A204.1 (cell line): Measurements from ENCODE around the gene PWWP2B.
"Not testable (repeated sequence)": the region's sequence is repeated elsewhere in the genome, so short reads cannot be mapped to it uniquely, and the experiment has no call there.

Experiments
- FAIRE-seq: peaks from 2 replicates; lab custom pipeline; 2012; peaks lifted over from hg19 to GRCh38; lab: Jason Lieb, UNC

The PWWP2B gene

GRCh38 chr10:132382231-132382922, 14.6 kb upstream of the PWWP2B start:
- FAIRE-seq = no peak

DNA sequence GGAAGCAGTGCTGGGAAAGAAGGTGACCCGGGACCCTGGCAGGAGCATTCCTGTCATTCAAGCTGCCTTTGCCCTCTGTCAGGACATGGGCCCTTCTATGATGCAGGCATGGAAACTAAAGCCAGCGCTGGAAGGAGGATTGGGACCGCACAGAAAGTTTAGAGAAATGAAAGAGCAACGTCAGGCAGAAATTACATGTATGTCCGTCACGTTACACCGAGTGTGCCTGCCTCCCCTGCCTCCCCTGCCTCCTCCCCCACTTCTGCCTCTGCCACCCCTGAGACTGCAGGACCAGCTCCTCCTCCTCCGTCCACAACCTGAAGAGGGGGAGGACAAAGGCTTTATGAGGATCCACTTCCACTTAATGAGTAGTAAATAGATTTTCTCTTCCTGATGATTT, 13.9 kb upstream of the PWWP2B start:
- FAIRE-seq = no peak

- no peak for FAIRE-seq
These were observed 13.2 kb upstream of the PWWP2B start for GRCh38 chr10:132383751-132384196.

DNA sequence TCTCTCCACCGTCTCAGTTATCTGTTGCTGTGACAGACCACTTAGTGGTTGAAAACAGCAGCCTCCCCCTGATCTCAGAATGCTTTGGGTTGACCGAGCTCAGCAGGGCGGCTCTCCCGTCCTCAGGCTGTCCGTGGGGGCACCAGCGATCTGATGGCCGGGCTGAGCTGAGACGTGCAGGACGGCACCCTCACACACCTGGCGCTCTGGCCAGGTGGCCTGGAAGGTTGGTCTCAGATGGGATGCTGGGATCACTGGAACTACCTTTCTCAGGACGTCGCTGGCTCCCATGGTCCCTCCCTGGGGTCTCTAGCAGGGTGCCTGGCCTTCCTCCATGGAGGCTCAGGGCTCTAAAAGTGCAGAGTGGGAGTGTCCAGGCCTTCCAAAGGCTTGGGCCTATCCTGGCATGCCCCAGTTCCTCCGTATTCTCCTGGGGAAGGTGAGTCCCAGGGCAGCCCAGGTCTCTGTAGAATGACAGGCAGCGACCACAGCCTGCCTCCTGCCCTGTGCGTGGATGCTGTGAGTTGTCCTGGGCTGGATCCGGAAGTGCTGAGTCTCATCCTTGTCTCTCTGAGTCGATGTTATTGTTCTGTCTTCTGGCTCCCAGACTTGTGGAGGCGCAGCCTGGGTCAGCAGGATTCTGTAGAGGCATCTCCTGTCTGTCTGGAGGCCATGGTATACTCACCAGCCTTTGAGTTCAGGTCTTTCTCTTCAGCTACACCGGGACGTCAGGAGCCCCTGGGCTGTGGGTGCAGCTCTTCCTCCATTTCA, 12.2 kb upstream of the PWWP2B start:
- FAIRE-seq = no peak

GRCh38 chr10:132385389-132385667, 11.7 kb upstream of the PWWP2B start:
- no peak for FAIRE-seq

DNA sequence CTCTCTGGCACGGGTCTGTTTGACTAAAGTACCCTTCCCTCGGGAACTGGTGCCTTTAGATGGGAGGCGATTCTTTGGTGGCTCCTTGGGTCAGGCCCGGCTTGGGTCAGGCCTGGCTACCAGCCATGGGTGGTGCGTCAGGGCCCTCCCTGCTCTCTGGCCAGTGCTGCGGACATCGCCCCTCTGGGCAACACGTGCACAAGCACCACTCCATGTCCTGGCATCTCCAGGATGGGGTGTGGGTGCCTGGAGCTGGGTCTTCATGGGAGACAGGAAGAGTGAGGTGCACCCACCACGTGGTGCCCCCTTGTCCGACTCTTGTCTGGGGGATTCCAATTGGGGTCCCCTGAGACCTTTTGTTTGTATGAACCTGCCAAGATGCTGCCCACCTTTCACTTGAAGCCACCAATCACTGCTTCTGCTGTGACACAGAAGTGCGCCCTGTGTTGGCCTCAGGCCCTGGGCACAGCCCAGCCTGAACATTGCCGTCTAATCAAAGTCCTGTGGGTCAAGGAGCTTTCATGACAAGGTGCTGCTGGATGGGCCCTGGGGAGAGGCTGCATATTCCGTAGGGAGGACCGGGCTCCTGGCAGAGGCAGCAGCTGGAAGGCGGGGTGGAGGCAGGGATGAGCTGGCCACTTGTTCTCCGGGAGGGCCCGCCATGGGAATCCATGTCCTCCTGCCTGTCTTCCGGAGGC, 11.1 kb upstream of the PWWP2B start:
- no peak for FAIRE-seq

DNA sequence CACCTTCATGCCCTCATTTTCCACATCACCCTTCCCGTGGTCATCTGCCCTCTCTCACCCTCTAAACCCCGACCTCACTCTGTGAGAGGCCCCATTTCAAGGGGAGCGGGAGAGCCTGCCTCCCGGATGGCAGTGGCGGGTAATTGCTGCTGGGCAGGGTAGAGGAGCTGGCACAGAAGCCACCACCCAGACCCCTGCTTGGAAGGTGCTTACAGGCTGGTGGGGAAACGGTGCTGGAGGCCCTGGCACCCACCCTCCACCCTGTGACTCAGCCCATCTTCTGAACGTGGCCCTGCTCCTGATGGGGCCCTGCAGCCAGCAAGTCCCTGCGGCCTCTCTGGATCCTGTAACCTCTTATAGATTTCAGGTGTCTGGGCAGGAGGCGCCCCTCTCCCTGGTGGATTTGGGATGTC, 10.6 kb upstream of the PWWP2B start:
- FAIRE-seq = no peak

GRCh38 chr10:132386896-132387295, 10.1 kb upstream of the PWWP2B start:
- not testable (repeated sequence) for FAIRE-seq

- no peak for FAIRE-seq
These were observed 9.2 kb upstream of the PWWP2B start for GRCh38 chr10:132387764-132388210.

GRCh38 chr10:132388891-132389432, 8.0 kb upstream of the PWWP2B start:
- no peak for FAIRE-seq

DNA sequence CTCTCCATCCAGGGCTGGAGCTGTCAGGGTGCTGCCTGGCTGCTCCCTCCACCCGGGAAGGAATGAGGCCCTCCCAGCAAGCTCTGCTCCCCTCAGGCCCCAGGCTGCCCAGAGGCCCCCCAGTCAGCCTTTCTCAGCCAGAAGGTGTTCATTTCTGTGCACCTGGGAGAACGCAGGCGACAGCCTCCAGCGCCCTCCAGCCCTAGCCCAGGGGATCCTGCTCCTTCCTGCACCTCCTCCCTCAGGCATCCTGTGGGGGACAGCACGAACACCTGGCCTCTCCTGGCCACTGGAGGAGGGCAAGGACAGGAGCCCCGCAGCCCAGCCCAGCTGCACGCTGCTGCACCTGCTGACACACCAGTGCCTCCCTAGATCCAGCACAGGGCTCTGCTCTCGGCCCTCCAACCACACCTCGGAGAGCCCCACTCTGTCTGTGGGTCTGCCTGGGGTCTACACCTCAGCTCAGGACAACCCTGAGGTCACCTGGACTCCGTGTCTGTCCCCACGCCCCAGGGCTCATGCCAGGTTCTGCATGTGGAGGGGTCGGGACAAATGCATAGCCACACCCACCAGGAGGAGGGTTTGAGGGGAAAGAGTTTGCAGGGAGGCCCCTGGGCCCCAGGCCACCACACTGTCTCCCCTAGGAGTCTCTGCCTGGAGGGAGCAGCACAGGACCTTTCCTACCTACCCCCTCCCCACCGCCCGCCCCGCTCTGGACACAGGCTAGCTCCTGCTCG, 7.4 kb upstream of the PWWP2B start:
- no peak for FAIRE-seq

- FAIRE-seq = no peak
These were observed 6.7 kb upstream of the PWWP2B start for GRCh38 chr10:132390170-132390920.

DNA sequence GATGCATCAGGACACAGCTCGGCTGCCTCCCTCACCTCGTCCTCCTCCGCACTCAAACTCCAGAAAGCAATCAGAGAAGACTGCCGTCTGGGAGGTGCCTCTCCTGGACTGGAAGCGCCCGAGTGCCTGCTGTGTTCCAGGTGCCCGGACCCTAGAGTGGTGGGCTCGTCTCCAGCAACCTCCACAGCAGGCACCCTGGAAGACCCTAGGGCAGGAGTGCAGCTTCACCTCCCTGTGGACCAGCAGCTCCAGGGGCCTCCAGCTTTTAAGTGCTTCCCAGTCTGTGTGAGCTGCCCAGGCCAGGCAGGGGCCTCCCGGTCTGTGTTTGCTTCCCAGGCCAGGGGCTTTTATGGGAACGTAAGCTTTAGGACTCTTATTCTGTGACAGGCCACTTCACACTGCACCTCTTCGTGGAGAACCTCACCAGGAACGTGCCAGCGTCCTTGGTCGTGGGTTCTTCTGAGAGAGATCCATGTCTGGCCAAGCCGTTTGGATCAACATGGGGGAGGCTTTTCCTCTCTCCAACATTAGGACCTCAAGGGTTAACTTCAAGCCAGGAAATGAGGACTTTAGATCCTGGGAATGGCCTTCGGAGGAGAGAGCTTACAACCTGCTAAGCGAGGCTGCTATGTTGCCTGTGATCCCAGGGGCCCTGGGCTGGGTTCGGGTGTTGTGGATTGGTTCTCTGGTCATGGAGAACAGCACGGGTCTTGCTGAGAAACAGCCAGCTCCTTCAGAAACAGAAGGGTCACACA, 5.9 kb upstream of the PWWP2B start:
- FAIRE-seq = no peak

GRCh38 chr10:132391676-132392020, 5.4 kb upstream of the PWWP2B start:
- no peak for FAIRE-seq

DNA sequence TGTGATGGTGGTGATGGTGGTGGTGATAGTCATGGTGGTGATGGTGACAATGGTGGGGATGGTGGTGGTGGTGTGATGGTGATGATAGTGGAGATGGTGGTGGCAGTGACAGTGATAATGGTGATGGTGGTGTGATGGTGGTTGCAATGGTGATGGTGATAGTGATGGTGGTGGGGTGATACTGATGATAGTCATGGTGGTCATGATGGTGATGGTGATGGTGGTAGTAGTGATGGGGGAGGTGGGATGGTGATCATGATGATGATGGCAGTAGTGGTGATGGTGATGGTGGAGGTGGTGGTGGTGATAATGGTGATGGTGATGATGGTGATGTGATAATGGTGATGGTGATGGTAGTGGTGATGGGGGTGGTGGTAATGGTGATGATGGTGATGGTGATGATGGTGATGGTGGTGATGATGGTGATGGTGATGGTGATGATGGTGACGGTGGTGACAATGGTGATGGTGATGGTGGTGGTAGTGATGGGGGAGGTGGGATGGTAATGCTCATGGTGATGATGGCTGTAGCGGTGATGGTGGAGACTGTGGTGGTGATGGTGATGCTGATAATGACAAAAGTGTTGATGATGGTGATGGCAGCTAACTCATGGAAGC, 4.7 kb upstream of the PWWP2B start:
- FAIRE-seq = no peak

DNA sequence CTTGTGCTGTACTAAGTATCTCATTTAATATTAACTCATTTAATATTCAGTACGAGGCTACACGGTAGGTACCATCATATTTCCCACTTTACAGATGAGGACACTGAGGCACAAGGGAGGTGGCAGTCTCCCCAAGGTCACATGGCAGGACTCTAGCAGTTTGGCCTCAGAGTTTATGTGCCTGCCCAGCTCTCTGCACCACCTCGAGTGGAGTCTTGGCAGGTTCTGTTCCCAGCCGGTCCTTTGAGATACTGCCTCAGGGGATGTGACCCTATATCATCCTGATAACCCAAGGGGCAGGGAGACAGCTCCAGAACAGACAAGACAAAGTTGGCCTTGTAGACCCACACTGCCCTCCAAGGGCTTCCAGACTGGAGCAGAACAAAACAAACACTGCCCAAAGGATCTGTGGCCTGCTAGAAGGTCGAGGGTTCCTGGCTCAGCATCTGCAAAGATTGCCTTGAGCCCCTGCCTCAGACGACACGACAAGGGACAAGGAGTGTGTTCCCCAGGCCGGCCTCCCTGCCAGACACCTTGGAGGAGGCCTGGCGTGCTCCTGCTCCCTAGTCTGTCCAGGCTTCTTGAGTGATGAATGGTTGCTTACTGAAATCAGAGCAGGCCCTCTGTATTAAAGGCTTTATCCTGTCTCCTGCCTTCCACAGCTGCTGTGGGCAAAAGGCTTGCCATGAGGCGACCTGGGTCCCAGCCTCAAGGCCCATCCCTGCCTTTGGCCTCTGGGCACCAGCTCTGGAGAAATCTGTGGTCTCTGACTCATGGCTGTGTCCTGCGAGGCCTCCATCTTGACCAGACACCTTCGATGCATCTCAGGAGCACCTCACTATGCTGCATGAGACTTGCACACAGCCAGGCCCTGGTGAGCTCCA, 3.9 kb upstream of the PWWP2B start:
- no peak for FAIRE-seq

DNA sequence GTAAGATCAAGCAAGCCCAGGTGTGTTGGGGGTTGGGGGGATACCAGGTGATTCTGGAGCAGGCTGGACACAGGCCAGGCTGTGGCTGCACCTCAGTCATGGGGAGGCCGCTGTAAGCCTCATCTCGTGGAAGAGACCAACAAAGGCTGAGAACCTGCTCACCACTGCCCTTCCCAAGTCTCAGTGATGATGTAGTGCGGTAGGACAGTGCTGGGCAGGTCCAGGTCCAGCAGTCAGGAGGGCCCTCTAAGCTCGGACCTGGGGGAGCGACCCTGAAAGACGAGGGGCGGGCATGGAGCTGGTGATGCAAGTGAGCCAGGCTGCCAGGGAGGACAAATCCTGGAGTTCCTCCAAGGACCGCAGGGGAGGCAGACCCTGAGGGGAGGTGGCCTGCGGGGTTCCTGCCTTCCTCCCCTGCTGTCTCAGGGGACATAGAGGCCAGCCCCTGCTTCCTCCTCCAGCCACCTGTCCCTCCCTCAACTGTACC, 3.3 kb upstream of the PWWP2B start:
- FAIRE-seq = no peak

GRCh38 chr10:132394201-132394811, 2.7 kb upstream of the PWWP2B start:
- FAIRE-seq = no peak
